HG03575 (cell line): Measurements from ENCODE around the gene PTPRN2.
"Not testable (repeated sequence)": the region's sequence is repeated elsewhere in the genome, so short reads cannot be mapped to it uniquely, and the experiment has no call there.

Experiments
- ATAC-seq: cut with Tn5 transposase; IDR thresholded peaks from one replicate; pipeline ENCODE4 v1.9.1; 2021; ENCODE audit not compliant: unreplicated experiment, insufficient number of reproducible peaks, low FRiP score; ENCODE audit errors: extremely low read depth

PTPRN2 gene

GRCh38 chr7:158357106-158357897 lies 230.3 kb downstream of the PTPRN2 start:
- ATAC-seq = no peak

- ATAC-seq = no peak
Measured at GRCh38 chr7:158356454-158356853, 231.2 kb downstream of the PTPRN2 start.

GRCh38 chr7:158355456-158356065 lies 232.1 kb downstream of the PTPRN2 start:
- no peak for ATAC-seq

GRCh38 chr7:158354861-158355260 lies 232.8 kb downstream of the PTPRN2 start:
- ATAC-seq = no peak

GRCh38 chr7:158353606-158354570 lies 233.7 kb downstream of the PTPRN2 start:
- ATAC-seq = no peak

DNA sequence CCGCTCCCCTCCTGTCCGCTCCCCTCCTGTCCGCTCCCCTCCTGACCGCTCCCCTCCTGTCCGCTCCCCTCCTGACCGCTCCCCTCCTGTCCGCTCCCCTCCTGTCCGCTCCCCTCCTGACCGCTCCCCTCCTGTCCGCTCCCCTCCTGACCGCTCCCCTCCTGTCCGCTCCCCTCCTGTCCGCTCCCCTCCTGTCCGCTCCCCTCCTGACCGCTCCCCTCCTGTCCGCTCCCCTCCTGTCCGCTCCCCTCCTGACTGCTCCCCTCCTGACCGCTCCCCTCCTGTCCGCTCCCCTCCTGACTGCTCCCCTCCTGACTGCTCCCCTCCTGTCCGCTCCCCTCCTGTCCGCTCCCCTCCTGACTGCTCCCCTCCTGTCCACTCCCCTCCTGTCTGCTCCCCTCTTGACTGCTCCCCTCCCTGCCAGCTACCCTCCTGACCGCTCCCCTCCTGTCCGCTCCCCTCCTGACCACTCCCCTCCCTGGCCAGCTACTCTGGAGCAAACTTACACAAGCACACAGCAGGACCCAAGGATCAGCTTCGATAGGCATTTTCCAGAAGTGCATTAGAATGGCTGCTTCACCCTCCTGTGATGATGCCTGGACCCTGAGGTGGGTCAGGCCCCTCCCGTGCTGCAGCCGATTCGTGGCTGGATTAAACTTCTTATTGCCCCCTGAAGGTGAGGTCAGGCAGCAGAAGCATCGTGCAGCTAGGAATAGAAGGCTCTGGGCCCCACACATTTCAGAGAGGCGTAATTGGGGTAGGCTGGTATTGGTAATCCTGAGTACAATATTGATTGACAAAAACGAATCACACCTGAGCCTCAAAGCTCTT lies 235.5 kb downstream of the PTPRN2 start:
- not testable (repeated sequence) for ATAC-seq

DNA sequence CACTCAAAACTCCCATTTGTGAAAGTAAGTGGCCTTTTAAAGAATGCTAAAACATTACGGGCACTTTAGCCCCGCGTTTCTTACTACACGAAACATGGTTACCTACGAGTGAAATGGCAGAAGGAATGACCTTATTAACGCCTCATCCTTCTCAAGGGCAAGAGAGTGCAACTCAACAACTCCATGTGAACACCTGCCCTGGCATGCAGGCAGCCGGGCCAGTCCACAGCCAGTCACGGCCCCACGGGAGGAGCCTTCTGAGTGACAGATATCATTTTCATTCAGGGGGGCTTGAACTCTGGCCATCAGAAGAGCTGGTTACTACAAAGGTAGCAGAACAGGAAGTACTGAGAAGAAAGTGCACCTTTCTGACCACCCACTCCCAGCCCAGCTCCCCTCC lies 236.1 kb downstream of the PTPRN2 start:
- no peak for ATAC-seq

DNA sequence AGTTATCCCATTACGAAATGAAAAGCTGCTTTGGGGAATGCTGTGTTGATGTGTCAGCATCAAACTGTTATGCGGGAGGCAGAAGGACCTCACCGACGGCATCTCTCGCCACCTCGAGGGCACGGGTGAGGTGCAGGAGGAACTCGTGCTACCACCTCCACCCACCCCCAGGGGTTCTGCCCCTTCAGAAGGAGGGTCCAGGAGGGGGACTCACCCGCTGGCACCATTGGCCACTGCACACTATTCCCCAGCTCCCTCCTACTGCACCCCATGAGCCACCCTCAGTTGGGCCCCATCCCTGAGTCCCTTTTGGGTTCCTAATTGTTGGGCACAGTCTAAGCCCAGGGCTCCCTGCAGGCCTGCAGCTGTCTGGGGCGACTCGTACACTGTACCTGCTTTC lies 236.6 kb downstream of the PTPRN2 start:
- no peak for ATAC-seq

GRCh38 chr7:158350166-158350900 lies 237.3 kb downstream of the PTPRN2 start:
- no peak for ATAC-seq

GRCh38 chr7:158348446-158348845 lies 239.2 kb downstream of the PTPRN2 start:
- ATAC-seq = no peak

GRCh38 chr7:158348039-158348438 lies 239.6 kb downstream of the PTPRN2 start:
- not testable (repeated sequence) for ATAC-seq

DNA sequence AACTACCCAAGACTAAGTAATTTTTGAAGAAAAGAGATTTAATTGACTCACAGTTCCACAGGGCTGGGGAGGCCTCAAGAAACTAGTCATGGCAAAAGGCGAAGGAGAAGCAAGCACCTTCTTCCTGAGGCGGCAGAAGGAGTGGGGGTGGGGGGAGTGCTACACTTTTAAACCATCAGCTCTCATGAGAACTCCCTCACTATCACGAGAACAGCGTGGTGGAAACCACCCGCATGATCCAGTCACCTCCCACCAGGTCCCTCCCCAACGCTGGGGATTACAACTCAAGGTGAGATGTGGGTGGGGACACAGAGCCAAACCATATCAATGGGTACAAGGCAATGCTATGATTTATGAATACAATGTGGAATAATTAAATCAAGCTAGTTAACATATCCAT lies 241.9 kb downstream of the PTPRN2 start:
- no peak for ATAC-seq

DNA sequence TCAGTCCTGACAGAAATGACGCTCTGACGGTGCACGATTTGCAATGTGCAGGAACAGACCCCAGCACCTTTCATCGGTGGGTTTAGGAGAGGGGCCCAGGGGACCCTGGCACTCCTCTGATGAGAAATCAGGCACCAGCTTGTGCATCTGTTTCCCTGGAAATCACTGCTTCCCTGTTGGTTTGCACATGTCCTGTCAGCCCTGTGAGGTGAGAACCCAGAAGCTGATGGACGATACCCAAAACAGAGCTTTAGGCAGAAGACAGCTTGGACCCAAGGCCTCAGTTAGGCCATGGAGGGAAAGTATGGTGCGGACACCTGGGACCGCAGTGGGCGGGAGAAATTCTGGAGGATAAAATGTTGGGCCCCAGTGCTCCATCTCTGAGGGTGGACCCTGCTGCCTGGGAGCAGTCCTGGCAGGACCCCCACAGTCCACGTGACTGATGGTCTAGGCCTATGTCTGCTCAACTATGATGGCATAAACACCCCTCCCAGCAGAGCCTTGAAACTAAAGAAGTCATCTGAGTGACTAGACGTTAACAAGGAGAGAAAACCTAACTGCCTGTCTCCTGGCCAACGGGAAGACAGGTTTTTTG lies 242.8 kb downstream of the PTPRN2 start:
- ATAC-seq = no peak

GRCh38 chr7:158343936-158344455 lies 243.6 kb downstream of the PTPRN2 start:
- no peak for ATAC-seq

- no peak for ATAC-seq
Measured at GRCh38 chr7:158343526-158343925, 244.1 kb downstream of the PTPRN2 start.

DNA sequence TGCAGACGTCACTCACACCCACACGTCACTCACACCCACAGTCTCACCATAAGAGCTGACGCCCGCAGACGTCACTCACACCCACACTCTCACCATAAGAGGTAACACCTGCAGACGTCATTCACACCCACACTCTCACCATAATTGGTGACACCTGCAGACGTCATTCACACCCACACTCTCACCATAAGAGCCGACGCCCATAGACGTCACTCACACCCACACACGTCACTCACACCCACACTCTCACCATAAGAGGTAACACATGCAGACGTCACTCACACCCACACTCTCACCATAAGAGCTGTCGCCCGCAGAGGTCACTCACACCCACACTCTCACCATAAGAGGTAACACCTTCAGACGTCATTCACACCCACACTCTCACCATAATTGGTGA lies 246.5 kb downstream of the PTPRN2 start:
- ATAC-seq = not testable (repeated sequence)

- not testable (repeated sequence) for ATAC-seq
Measured at GRCh38 chr7:158336952-158337351, 250.7 kb downstream of the PTPRN2 start.
